Liver (tissue), 3 donors: Measurements from ENCODE around the gene MAN1C1.

ENCODE experiments used
- CTCF ChIP-seq: fragments of 150-350 bp; IDR thresholded peaks from 2 replicates; pipeline ENCODE4 v1.5.1; 2017; ENCODE audit warnings: improper control_type of control experiment, low read depth, low read length; ENCODE audit not compliant: missing input control
- EGR1 ChIP-seq, 2 donors: IDR thresholded peaks; 2 replicates each; pipeline ENCODE4 v1.6.1; 2016 to 2018; ENCODE audit warnings: antibody characterized with exemption in 2 of 2, low read depth in 2 of 2
- FOXA1 ChIP-seq: IDR thresholded peaks from 2 replicates; pipeline ENCODE4 v1.6.1; 2016; ENCODE audit warnings: antibody characterized with exemption
- GABPA ChIP-seq, 2 donors: IDR thresholded peaks in 1 of 2; conservative IDR thresholded peaks in 1 of 2; 2 replicates each; pipeline ENCODE4 v1.6.1; 2016; ENCODE audit warnings: antibody characterized with exemption in 2 of 2, mild to moderate bottlenecking in 1 of 2, moderate library complexity in 1 of 2
- JUND ChIP-seq, 2 donors: IDR thresholded peaks; 2 replicates each; pipeline ENCODE4 v1.6.1; 2016; ENCODE audit warnings: antibody characterized with exemption in 2 of 2
- MAX ChIP-seq: IDR thresholded peaks from 2 replicates; pipeline ENCODE4 v1.6.1; 2016; ENCODE audit warnings: antibody characterized with exemption
- REST ChIP-seq: IDR thresholded peaks from 2 replicates; pipeline ENCODE4 v1.6.1; 2016; ENCODE audit warnings: antibody characterized with exemption, mild to moderate bottlenecking
- SP1 ChIP-seq: IDR thresholded peaks from 2 replicates; pipeline ENCODE4 v1.6.1; 2018; ENCODE audit warnings: antibody characterized with exemption, mild to moderate bottlenecking
- YY1 ChIP-seq: IDR thresholded peaks from 2 replicates; pipeline ENCODE4 v1.6.1; 2016; ENCODE audit warnings: antibody characterized with exemption, mild to moderate bottlenecking
- donor health status: healthy.
- donor health status: healthy.

GRCh38 chr1:25614501-25615171, 2.0 kb upstream of the MAN1C1 start:
- TF ChIP-seq CTCF: no peak
- TF ChIP-seq REST: no peak
- no peak for TF ChIP-seq YY1
- TF ChIP-seq EGR1 (IDR thresholded peaks at IDR 0.05; ENCODE audit: low read depth in 2 of 2): no peak
- TF ChIP-seq MAX: no peak
- no peak for TF ChIP-seq GABPA (IDR thresholded peaks at IDR 0.05 in 1 of 2, conservative IDR thresholded peaks at IDR 0.05 in 1 of 2)
- no peak for TF ChIP-seq FOXA1
- no peak for TF ChIP-seq SP1
- TF ChIP-seq JUND (IDR thresholded peaks at IDR 0.05): no peak
